ENCODE results near the gene CERS2. TPM values are rescaled to one million over a fixed set of nuclear protein-coding genes. Genes with fewer than 3 reads are reported as not detected.

CERS2 gene
- total RNA-seq, 2 donors from 2014 or later: 102 to 122 TPM

- H3K4me1 ChIP-seq (ENCODE audit: control insufficient read depth in 1 of 2, low read depth in 2 of 2): peaks cover 27 to 36% of the 10 kb centered on the region in 2 donors
- ATAC-seq (ENCODE audit: insufficient number of reproducible peaks, low FRiP score, low read depth) (no peak), DNase-seq (ENCODE audit: low spot score) (no peak)
- no peaks in the 10 kb centered on the region for H3K9me3 ChIP-seq
- no peaks in the 10 kb centered on the region for H3K27me3 ChIP-seq (replicated peaks; ENCODE audit: insufficient read depth)
- H3K36me3 ChIP-seq: peaks cover 28% of the 10 kb centered on the region
- H3K27ac ChIP-seq: no peak overlapping the region
- H3K4me3 ChIP-seq: no peak overlapping the region
- TF ChIP-seq CTCF (IDR thresholded peaks at IDR 0.05): no peak
Measured at GRCh38 chr1:151001602-151002001, 27.0 kb upstream of the CERS2 start.

DNA sequence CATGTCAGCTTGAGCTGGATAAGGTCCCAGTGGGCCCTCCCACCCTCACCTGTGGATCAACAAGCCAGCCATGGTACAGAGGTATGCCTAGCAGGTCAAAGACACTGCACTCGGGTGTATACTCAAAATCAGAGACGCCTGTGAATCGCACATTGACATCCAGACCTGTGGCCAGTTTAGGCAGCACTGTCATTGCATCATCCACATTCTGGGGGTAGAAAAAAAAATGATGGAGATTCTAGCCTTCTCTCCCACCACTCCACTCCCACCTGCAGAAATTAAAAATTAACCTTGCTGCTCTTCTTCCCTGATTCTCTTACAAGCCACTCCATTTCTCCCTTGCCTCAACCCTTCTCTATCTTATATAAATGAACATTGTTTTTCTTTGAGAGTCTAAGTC, 25.8 kb upstream of the CERS2 start:
- H3K9me3 ChIP-seq: no peaks in the 10 kb centered on the region
- no peak overlapping the region for H3K4me3 ChIP-seq
- H3K36me3 ChIP-seq: peaks cover 30% of the 10 kb centered on the region
- no peak overlapping the region for H3K27ac ChIP-seq
- no peak for ATAC-seq (ENCODE audit: insufficient number of reproducible peaks, low FRiP score, low read depth)
- no peak for TF ChIP-seq CTCF (IDR thresholded peaks at IDR 0.05)
- no peak for DNase-seq (ENCODE audit: low spot score)
- H3K27me3 ChIP-seq (replicated peaks; ENCODE audit: insufficient read depth): no peaks in the 10 kb centered on the region
- peaks cover 26 to 33% of the 10 kb centered on the region in 2 donors for H3K4me1 ChIP-seq (ENCODE audit: control insufficient read depth in 1 of 2, low read depth in 2 of 2)

DNA sequence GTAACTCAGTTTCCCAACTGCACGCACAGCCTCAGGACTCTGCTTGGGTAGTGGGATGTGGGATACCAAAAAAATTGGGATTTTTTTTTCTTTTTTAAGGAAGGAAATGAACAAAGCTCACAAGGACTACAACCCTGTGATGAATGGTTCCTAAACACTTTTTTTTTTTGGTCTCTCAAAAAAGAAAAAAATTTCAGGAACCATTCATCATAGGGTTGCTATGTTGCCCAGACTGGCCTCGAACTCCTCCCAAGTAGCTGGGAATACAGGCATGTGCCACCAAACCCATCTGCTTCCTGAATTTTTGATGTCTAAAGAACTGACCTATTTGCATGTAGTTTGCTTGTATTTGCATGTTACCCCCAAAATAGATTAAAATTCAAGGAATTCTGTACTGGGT, 25.3 kb upstream of the CERS2 start:
- ATAC-seq (ENCODE audit: insufficient number of reproducible peaks, low FRiP score, low read depth): no peak

DNA sequence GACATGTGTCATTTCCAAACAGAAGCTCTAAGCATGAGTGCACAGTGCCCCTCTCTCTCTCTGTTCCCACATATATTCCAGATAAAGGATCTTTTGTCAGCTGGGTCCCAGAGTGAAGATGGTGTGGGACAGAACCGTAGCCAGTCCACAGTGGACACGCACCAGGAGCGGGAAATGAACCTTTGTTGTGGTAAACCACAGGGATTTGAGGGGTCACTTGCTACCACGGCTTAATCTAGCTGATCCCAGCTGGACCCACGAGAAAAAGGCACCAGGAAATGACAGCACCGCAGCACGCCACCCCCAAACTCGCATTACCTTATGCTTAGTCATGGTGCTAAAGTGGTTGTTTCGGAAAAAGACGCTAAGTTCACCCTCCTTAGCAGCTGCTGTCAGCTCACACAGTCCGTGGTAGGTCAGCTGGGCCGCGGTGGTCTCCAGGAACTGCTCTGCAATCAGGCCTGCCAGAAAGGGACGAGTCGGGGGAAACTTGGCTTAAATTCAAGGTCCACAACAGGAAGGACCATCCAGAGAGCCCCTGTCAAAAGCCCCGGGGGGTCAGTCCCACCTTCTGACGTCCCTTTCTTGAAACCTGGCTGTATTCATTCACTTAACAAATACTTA, 24.5 kb upstream of the CERS2 start:
- no peak overlapping the region for H3K4me3 ChIP-seq
- H3K4me1 ChIP-seq (ENCODE audit: control insufficient read depth in 1 of 2, low read depth in 2 of 2): peaks cover 17 to 21% of the 10 kb centered on the region in 2 donors
- no peak for TF ChIP-seq CTCF (IDR thresholded peaks at IDR 0.05)
- peaks cover 30% of the 10 kb centered on the region for H3K36me3 ChIP-seq
- no peaks in the 10 kb centered on the region for H3K27me3 ChIP-seq (replicated peaks; ENCODE audit: insufficient read depth)
- DNase-seq (ENCODE audit: low spot score) (no peak), ATAC-seq (ENCODE audit: insufficient number of reproducible peaks, low FRiP score, low read depth) (no peak)
- no peaks in the 10 kb centered on the region for H3K9me3 ChIP-seq
- no peak overlapping the region for H3K27ac ChIP-seq

More for the DNA sequence above, 25.3 kb upstream of the CERS2 start:
- TF ChIP-seq CTCF (IDR thresholded peaks at IDR 0.05): no peak
- peaks cover 30% of the 10 kb centered on the region for H3K36me3 ChIP-seq
- H3K4me3 ChIP-seq: no peak overlapping the region
- DNase-seq (ENCODE audit: low spot score): no peak
- H3K9me3 ChIP-seq: no peaks in the 10 kb centered on the region
- peaks cover 22 to 28% of the 10 kb centered on the region in 2 donors for H3K4me1 ChIP-seq (ENCODE audit: control insufficient read depth in 1 of 2, low read depth in 2 of 2)
- no peaks in the 10 kb centered on the region for H3K27me3 ChIP-seq (replicated peaks; ENCODE audit: insufficient read depth)
- H3K27ac ChIP-seq: no peak overlapping the region

GRCh38 chr1:150997949-150998348, 23.3 kb upstream of the CERS2 start:
- ATAC-seq (ENCODE audit: insufficient number of reproducible peaks, low FRiP score, low read depth): no peak
- peaks cover 30% of the 10 kb centered on the region for H3K36me3 ChIP-seq

More at GRCh38 chr1:150997949-150998348, 23.3 kb upstream of the CERS2 start:
- no peaks in the 10 kb centered on the region for H3K9me3 ChIP-seq
- TF ChIP-seq CTCF (IDR thresholded peaks at IDR 0.05): no peak
- H3K27ac ChIP-seq: no peak overlapping the region
- H3K4me3 ChIP-seq: no peak overlapping the region
- no peak for DNase-seq (ENCODE audit: low spot score)
- H3K4me1 ChIP-seq (ENCODE audit: control insufficient read depth in 1 of 2, low read depth in 2 of 2): peaks cover 5 to 9% of the 10 kb centered on the region in 2 donors
- H3K27me3 ChIP-seq (replicated peaks; ENCODE audit: insufficient read depth): no peaks in the 10 kb centered on the region

Data from thoracic aorta (tissue), 2 donors.